ENCODE data around the gene MYPOP.

Gene MYPOP

GRCh38 chr19:45862564-45863334 lies 39.7 kb downstream of the MYPOP start, which contains the start of gene SYMPK:
Gene SYMPK (minus strand): TSS chr19:45863147. CDS start chr19:45854495, 8,652 bp downstream.
- DNase-seq = peak; percentile 98

GRCh38 chr19:45862271-45862563 lies 40.2 kb downstream of the MYPOP start:
- DNase-seq = no peak

- DNase-seq = no peak
These were observed 41.8 kb downstream of the MYPOP start for GRCh38 chr19:45860359-45861259.

GRCh38 chr19:45854167-45854778 lies 48.1 kb downstream of the MYPOP start:
- no peak for DNase-seq

GRCh38 chr19:45852983-45853382 lies 49.4 kb downstream of the MYPOP start:
- no peak for DNase-seq

- no peak for DNase-seq
These were observed 50.2 kb downstream of the MYPOP start for GRCh38 chr19:45852145-45852750.

- no peak for DNase-seq
These were observed 53.5 kb downstream of the MYPOP start for GRCh38 chr19:45848922-45849321.

GRCh38 chr19:45847663-45848062 lies 54.8 kb downstream of the MYPOP start:
- no peak for DNase-seq

GRCh38 chr19:45842198-45842597 lies 60.2 kb downstream of the MYPOP start:
- DNase-seq = no peak
